Vagina (tissue), 2 donors: ENCODE measurements around the gene GALNT9. TPM values are rescaled to one million over a fixed set of nuclear protein-coding genes. Genes with fewer than 3 reads are reported as not detected.

Experiments
- DNase-seq, 2 donors: peaks; one replicate each; pipeline ENCODE4 v3.0.0-alpha.2; 2017; ENCODE audit errors: extremely low spot score in 2 of 2
- H3K27ac ChIP-seq: fragments of 200-600 bp; sonication (generic); one replicate; pipeline ENCODE4 v1.5.1; 2019
- H3K27me3 ChIP-seq: fragments of 200-600 bp; sonication (generic); one replicate; pipeline ENCODE4 v1.5.1; 2019
- H3K36me3 ChIP-seq, 2 donors: fragments of 200-600 bp; sonication (generic); one replicate each; pipeline ENCODE4 v1.5.1; 2017 to 2019
- H3K4me1 ChIP-seq: fragments of 200-600 bp; sonication (generic); one replicate; pipeline ENCODE4 v1.5.1; 2019
- H3K4me3 ChIP-seq, 2 donors: fragments of 200-600 bp; sonication (generic); 1 replicate in 1 of 2; 2 replicates in 1 of 2; pipeline ENCODE4 v1.5.1; 2016 to 2019
- H3K9me3 ChIP-seq: fragments of 200-600 bp; sonication (generic); one replicate; pipeline ENCODE4 v1.5.1; 2019
- CTCF ChIP-seq, 3 experiments: fragments of 450-650 bp in 2 of 3; fragments of 200-600 bp in 1 of 3; sonication (generic) in 1 of 3; IDR thresholded peaks; one replicate each; pipeline ENCODE4 v1.5.1; 2017 to 2019; ENCODE audit warnings: antibody characterized with exemption in 3 of 3, mild to moderate bottlenecking in 2 of 3, moderate library complexity in 2 of 3
- POLR2A ChIP-seq, 2 donors: fragments of 450-650 bp; IDR thresholded peaks; one replicate each; pipeline ENCODE4 v1.6.1; 2017; ENCODE audit warnings: antibody characterized with exemption in 2 of 2, mild to moderate bottlenecking in 2 of 2, moderate library complexity in 2 of 2
- POLR2AphosphoS5 ChIP-seq, 2 donors: sonication (generic); formaldehyde crosslinking; IDR thresholded peaks; one replicate each; pipeline ENCODE4 v1.9.0; 2017; ENCODE audit warnings: antibody characterized with exemption in 2 of 2, mild to moderate bottlenecking in 2 of 2, low read depth in 1 of 2; ENCODE audit not compliant: insufficient read depth in 1 of 2
- intact Hi-C: fragments of 100-400 bp; cut with DNase I; formaldehyde crosslinking; loops from one replicate; pipeline ENCODE4 v1.15.1; 2023
- total RNA-seq: library from RNA; depleted of rRNA; stranded (reverse); fragments of >200 nt; gene quantifications from one replicate; pipeline ENCODE4 v1.2.3, GENCODE V29; 2016

The GALNT9 gene
- total RNA-seq, 1 donor from 2014 or later: 1.5 TPM

- peaks cover 22% of the 10 kb centered on the region for H3K4me1 ChIP-seq
- H3K4me3 ChIP-seq: peak overlapping the region; percentile 20 to 37
- no peak overlapping the region for H3K27ac ChIP-seq
- TF ChIP-seq CTCF (IDR thresholded peaks at IDR 0.05): no peak
- intact Hi-C loops: no loop called here
- DNase-seq: no peak
- no peaks in the 10 kb centered on the region for H3K9me3 ChIP-seq
- no peaks in the 10 kb centered on the region for H3K36me3 ChIP-seq
- peaks cover 5% of the 10 kb centered on the region for H3K27me3 ChIP-seq
Observed at GRCh38 chr12:132205271-132206045, 123.9 kb downstream of the GALNT9 start.

- Histone ChIP-seq H3K4me1 (peaks cover 22% of the 10 kb centered on the region), H3K4me3 (peak overlapping the region; percentile 20 to 37), H3K36me3 (no peaks in the 10 kb centered on the region), H3K27ac (no peak overlapping the region), H3K9me3 (no peaks in the 10 kb centered on the region), H3K27me3 (peaks cover 5% of the 10 kb centered on the region)
- intact Hi-C loops: no loop called here
- no peak for TF ChIP-seq POLR2AphosphoS5 (IDR thresholded peaks at IDR 0.05; ENCODE audit: insufficient read depth in 1 of 2, low read depth in 1 of 2)
- no peak for TF ChIP-seq CTCF (IDR thresholded peaks at IDR 0.05)
- DNase-seq: no peak
Observed at GRCh38 chr12:132204793-132205270, 124.6 kb downstream of the GALNT9 start.

GRCh38 chr12:132204063-132204792 is 125.2 kb downstream of the GALNT9 start:
- peaks cover 5% of the 10 kb centered on the region for H3K27me3 ChIP-seq
- no peaks in the 10 kb centered on the region for H3K36me3 ChIP-seq
- DNase-seq: no peak
- H3K27ac ChIP-seq: no peak overlapping the region
- peaks cover 22% of the 10 kb centered on the region for H3K4me1 ChIP-seq
- no peak for TF ChIP-seq POLR2AphosphoS5 (IDR thresholded peaks at IDR 0.05; ENCODE audit: insufficient read depth in 1 of 2, low read depth in 1 of 2)
- no peak for TF ChIP-seq POLR2A (IDR thresholded peaks at IDR 0.05)
- no peak for TF ChIP-seq CTCF (IDR thresholded peaks at IDR 0.05)
- intact Hi-C loops: no loop called here
- no peaks in the 10 kb centered on the region for H3K9me3 ChIP-seq
- H3K4me3 ChIP-seq: peak overlapping the region; percentile 20 to 37

- Histone ChIP-seq H3K9me3 (no peaks in the 10 kb centered on the region), H3K4me1 (peaks cover 22% of the 10 kb centered on the region), H3K27me3 (peaks cover 5% of the 10 kb centered on the region), H3K36me3 (no peaks in the 10 kb centered on the region), H3K27ac (no peak overlapping the region), H3K4me3 (no peak overlapping the region)
- DNase-seq: no peak
- TF ChIP-seq POLR2AphosphoS5 (IDR thresholded peaks at IDR 0.05; ENCODE audit: insufficient read depth in 1 of 2, low read depth in 1 of 2) (no peak), POLR2A (IDR thresholded peaks at IDR 0.05) (no peak), CTCF (IDR thresholded peaks at IDR 0.05) (no peak)
- intact Hi-C loops: no loop called here
Observed at GRCh38 chr12:132202929-132203721, 126.3 kb downstream of the GALNT9 start.
